IMR-90 (cell line): Measurements from ENCODE around the gene RNF225. TPM values are rescaled to one million over a fixed set of nuclear protein-coding genes. Genes with fewer than 3 reads are reported as not detected.
A peak's percentile ranks its signal among the peaks of the same experiment; 100 is the strongest.

Experiments
- ATAC-seq: fragments of 200-7000 bp; cut with Tn5 transposase; 2 replicates; pipeline ENCODE4 v1.9.1; 2020; ENCODE audit warnings: low read depth, mild to moderate bottlenecking, moderate library complexity
- BruUV-seq: library from RNA; stranded (reverse); fragments of 400-500 nt; replicated peaks from 2 replicates; lab custom pipeline; 2021; lab: Mats Ljungman, UMichigan
- CTCF ChIA-PET: fragments of 300-600 bp; formaldehyde crosslinking; extraction: SDS; loops from one replicate; lab custom pipeline; 2021; ENCODE audit warnings: antibody characterized with exemption; lab: Yijun Ruan, JAX
- POLR2A ChIA-PET: fragments of 300-600 bp; sonication (Branson Sonifier 250); formaldehyde crosslinking; loops from one replicate; lab custom pipeline; 2022; ENCODE audit warnings: antibody characterized with exemption; ENCODE audit not compliant: unreplicated experiment; lab: Charles Lee
- DNase-seq: peaks from one replicate; pipeline ENCODE4 v3.0.0; 2013
- H2AFZ ChIP-seq: replicated peaks from 2 replicates; pipeline ENCODE3; 2013; ENCODE audit warnings: low read length, mild to moderate bottlenecking; ENCODE audit not compliant: poor library complexity
- H2AK5ac ChIP-seq: 2 replicates; pipeline ENCODE4 v1.6.1; 2013; ENCODE audit warnings: low read depth, low read length, inconsistent platforms
- H2AK9ac ChIP-seq: replicated peaks from 2 replicates; pipeline ENCODE3; 2013; ENCODE audit warnings: mild to moderate bottlenecking, low read depth, low read length, moderate library complexity; ENCODE audit not compliant: poor library complexity
- H2BK120ac ChIP-seq: 2 replicates; pipeline ENCODE4 v1.6.1; 2013; ENCODE audit warnings: low read depth, low read length, inconsistent platforms
- H2BK15ac ChIP-seq: 3 replicates; pipeline ENCODE4 v1.6.1; 2013; ENCODE audit warnings: low read depth, low read length, inconsistent platforms
- H2BK20ac ChIP-seq: 2 replicates; pipeline ENCODE4 v1.6.1; 2013; ENCODE audit warnings: low read depth, mild to moderate bottlenecking, inconsistent platforms, low read length, moderate library complexity
- H2BK5ac ChIP-seq: 2 replicates; pipeline ENCODE4 v1.6.1; 2013; ENCODE audit warnings: mild to moderate bottlenecking, low read depth, low read length, inconsistent platforms; ENCODE audit not compliant: poor library complexity, severe bottlenecking
- H3K14ac ChIP-seq: replicated peaks from 2 replicates; pipeline ENCODE4 v1.6.1; 2013; ENCODE audit warnings: low read depth, low read length, inconsistent platforms
- H3K18ac ChIP-seq: 2 replicates; pipeline ENCODE4 v1.6.1; 2013; ENCODE audit warnings: low read depth, low read length, control low read depth
- H3K23ac ChIP-seq: 2 replicates; pipeline ENCODE4 v1.6.1; 2013; ENCODE audit warnings: low read depth, low read length, inconsistent platforms
- H3K27ac ChIP-seq: 2 replicates; pipeline ENCODE4 v1.5.1; 2013; ENCODE audit warnings: mild to moderate bottlenecking, control low read depth, low read length; ENCODE audit not compliant: insufficient read depth
- H3K27me3 ChIP-seq: 2 replicates; pipeline ENCODE4 v1.6.1; 2013; ENCODE audit warnings: low read length; ENCODE audit not compliant: control insufficient read depth, insufficient read depth
- H3K36me3 ChIP-seq: 2 replicates; pipeline ENCODE4 v1.6.1; 2013; ENCODE audit warnings: low read length, mixed read lengths; ENCODE audit not compliant: control insufficient read depth, insufficient read depth
- H3K4ac ChIP-seq: 2 replicates; pipeline ENCODE4 v1.6.1; 2013; ENCODE audit warnings: low read depth, low read length, inconsistent platforms
- H3K4me1 ChIP-seq: 2 replicates; pipeline ENCODE4 v1.6.1; 2013; ENCODE audit warnings: low read length, mixed read lengths; ENCODE audit not compliant: control insufficient read depth, insufficient read depth
- H3K4me2 ChIP-seq: 2 replicates; pipeline ENCODE4 v1.6.1; 2013; ENCODE audit warnings: low read depth, mild to moderate bottlenecking, control low read depth, low read length, moderate library complexity
- H3K4me3 ChIP-seq: 2 replicates; pipeline ENCODE4 v1.5.1; 2013; ENCODE audit warnings: low read depth, mild to moderate bottlenecking, control low read depth, low read length, moderate library complexity; ENCODE audit not compliant: insufficient read depth
- H3K56ac ChIP-seq: 2 replicates; pipeline ENCODE4 v1.6.1; 2013; ENCODE audit warnings: low read length, inconsistent platforms; ENCODE audit not compliant: insufficient read depth; ENCODE audit errors: extremely low read depth
- H3K79me1 ChIP-seq, 2 experiments: 2 replicates each; pipeline ENCODE4 v1.6.1; 2013; ENCODE audit warnings: low read length in 2 of 2, inconsistent platforms in 1 of 2, low read depth in 1 of 2
- H3K9ac ChIP-seq: 2 replicates; pipeline ENCODE4 v1.6.1; 2013; ENCODE audit warnings: low read depth, low read length, control low read depth
- H3K9me1 ChIP-seq: 2 replicates; pipeline ENCODE4 v1.6.1; 2013; ENCODE audit warnings: low read length, inconsistent platforms; ENCODE audit not compliant: insufficient read depth
- H3K9me3 ChIP-seq: 2 replicates; pipeline ENCODE4 v1.6.1; 2013; ENCODE audit warnings: low read length; ENCODE audit not compliant: control insufficient read depth, insufficient read depth
- H4K20me1 ChIP-seq: 2 replicates; pipeline ENCODE4 v1.6.1; 2013; ENCODE audit warnings: low read length, inconsistent platforms; ENCODE audit not compliant: insufficient read depth
- H4K5ac ChIP-seq: 2 replicates; pipeline ENCODE4 v1.6.1; 2013; ENCODE audit warnings: mild to moderate bottlenecking, low read depth, low read length, control low read depth
- H4K8ac ChIP-seq, 2 experiments: 2 replicates each; pipeline ENCODE4 v1.6.1; 2013; ENCODE audit warnings: low read depth in 2 of 2, low read length in 2 of 2, control low read depth in 1 of 2, inconsistent platforms in 1 of 2
- H4K91ac ChIP-seq: 2 replicates; pipeline ENCODE4 v1.6.1; 2013; ENCODE audit warnings: low read depth, low read length, inconsistent platforms; ENCODE audit not compliant: insufficient read depth
- BHLHE40 ChIP-seq: fragments of 150-350 bp; IDR thresholded peaks from 2 replicates; pipeline ENCODE4 v1.6.1; 2016; ENCODE audit warnings: mild to moderate bottlenecking, low read depth, low read length
- CEBPB ChIP-seq: IDR thresholded peaks from 2 replicates; pipeline ENCODE4 v1.6.1; 2012; ENCODE audit warnings: low read depth, low read length, improper control_type of control experiment
- CHD1 ChIP-seq: IDR thresholded peaks from 2 replicates; pipeline ENCODE4 v1.6.1; 2012; ENCODE audit warnings: low read depth, low read length, improper control_type of control experiment
- ELK1 ChIP-seq: fragments of 150-350 bp; IDR thresholded peaks from 2 replicates; pipeline ENCODE4 v1.6.1; 2016; ENCODE audit warnings: low read depth, mild to moderate bottlenecking, low read length, moderate library complexity, borderline replicate concordance
- FOS ChIP-seq: fragments of 150-350 bp; IDR thresholded peaks from 2 replicates; pipeline ENCODE4 v1.6.1; 2016; ENCODE audit warnings: low read depth, low read length
- MAFK ChIP-seq: IDR thresholded peaks from 2 replicates; pipeline ENCODE4 v1.6.1; 2012; ENCODE audit warnings: low read depth, low read length, improper control_type of control experiment
- MAZ ChIP-seq: IDR thresholded peaks from 2 replicates; pipeline ENCODE4 v1.6.1; 2012; ENCODE audit warnings: low read depth, mild to moderate bottlenecking, low read length, improper control_type of control experiment, moderate library complexity, borderline replicate concordance
- NFE2L2 ChIP-seq: fragments of 150-350 bp; IDR thresholded peaks from 2 replicates; pipeline ENCODE4 v1.6.1; 2016; ENCODE audit warnings: low read depth, mild to moderate bottlenecking, low read length
- POLR2A ChIP-seq: IDR thresholded peaks from 2 replicates; pipeline ENCODE4 v1.6.1; 2012; ENCODE audit warnings: mild to moderate bottlenecking, low read depth, low read length
- RAD21 ChIP-seq: IDR thresholded peaks from 2 replicates; pipeline ENCODE4 v1.6.1; 2012; ENCODE audit warnings: low read length, improper control_type of control experiment
- RCOR1 ChIP-seq: IDR thresholded peaks from 2 replicates; pipeline ENCODE4 v1.6.1; 2012; ENCODE audit warnings: mild to moderate bottlenecking, low read length, improper control_type of control experiment; ENCODE audit not compliant: insufficient replicate concordance
- RFX5 ChIP-seq: IDR thresholded peaks from 2 replicates; pipeline ENCODE4 v1.8.0; 2012; ENCODE audit warnings: low read depth, mild to moderate bottlenecking, low read length, moderate library complexity
- SMC3 ChIP-seq: fragments of 150-350 bp; IDR thresholded peaks from 2 replicates; pipeline ENCODE4 v1.6.1; 2016; ENCODE audit warnings: low read depth, mild to moderate bottlenecking, antibody characterized with exemption, low read length, moderate library complexity
- USF2 ChIP-seq: fragments of 150-350 bp; IDR thresholded peaks from 2 replicates; pipeline ENCODE4 v1.6.1; 2017; ENCODE audit warnings: mild to moderate bottlenecking, antibody characterized with exemption, low read length, low read depth
- WGBS, 2 experiments: methylation state at CpG; one replicate each; pipeline versions ENCODE4 v1.1.5 to v1.1.7; 2013; ENCODE audit warnings: missing lambda C conversion rate in 2 of 2; ENCODE audit not compliant: insufficient read length in 1 of 2; ENCODE audit errors: extremely low coverage in 2 of 2; 5-methylcytosine and 5-hydroxymethylcytosine counted together
- dilution Hi-C: fragments of 300-500 bp; cut with HindIII; formaldehyde crosslinking; loops from one replicate; pipeline ENCODE4 v1.14.3; 2018; ENCODE audit warnings: low sequenced_read_pairs; ENCODE audit not compliant: unreplicated experiment
- in situ Hi-C: fragments of 300-500 bp; cut with MboI; formaldehyde crosslinking; loops from 3 replicates; pipeline ENCODE4 v1.14.3; 2019; ENCODE audit warnings: low sequenced_read_pairs, inconsistent platforms, mixed read lengths
- intact Hi-C: fragments of 100-400 bp; cut with micrococcal nuclease; formaldehyde crosslinking; loops from 2 replicates; pipeline ENCODE4 v1.10.0; 2022
- polyA plus RNA-seq, 3 experiments: library from polyadenylated mRNA; depleted of rRNA; stranded (reverse); fragments of >200 nt; gene quantifications; 2 replicates each; pipeline ENCODE4 v1.2.3, GENCODE V29; 2012; ENCODE audit warnings: low replicate concordance in 1 of 3
- total RNA-seq: library from RNA; depleted of rRNA; stranded (reverse); fragments of >200 nt; gene quantifications from 2 replicates; pipeline ENCODE4 v1.2.3, GENCODE V29; 2012
- TF ChIP-seq, protein P1 (sequence below): conservative IDR thresholded peaks from 2 replicates; pipeline ENCODE4 v1.5.1; 2012; ENCODE audit warnings: mild to moderate bottlenecking, low read depth, low read length, improper control_type of control experiment

Gene RNF225
- total and polyA plus RNA-seq, 2 of the 4 experiments (the other 2 are of a cell fraction), result 0.10 TPM; not detected in 1

DNA sequence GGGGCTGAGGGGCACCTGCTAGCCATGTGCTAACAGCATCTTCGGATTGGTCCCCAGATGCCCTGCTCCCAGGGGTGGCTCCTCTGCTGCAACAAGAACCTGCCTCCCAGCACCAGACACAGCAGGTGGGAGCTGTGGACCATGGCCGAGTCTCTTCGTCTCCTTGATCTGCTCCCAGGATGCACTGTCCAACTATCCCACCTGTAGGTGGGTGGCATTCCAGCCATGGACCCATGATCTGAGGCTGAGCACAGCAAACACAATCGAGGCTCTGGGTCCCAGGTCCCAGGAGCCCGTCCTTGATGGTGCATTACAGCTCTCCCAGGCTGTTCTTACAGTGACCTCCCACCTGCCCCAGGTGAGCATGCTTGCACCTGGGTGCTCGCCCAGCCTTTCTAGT lies 16.2 kb upstream of the RNF225 start:
- no peak overlapping the region for H3K9ac ChIP-seq
- no peak overlapping the region for H3K56ac ChIP-seq
- H2AK5ac ChIP-seq, result no peak overlapping the region
- intact Hi-C loops, result no loop called here
- no peak overlapping the region for H2BK15ac ChIP-seq
- in situ Hi-C loops, result no loop called here
- DNase-seq (no peak), ATAC-seq (no peak)
- no peak overlapping the region for H2BK5ac ChIP-seq
- H3K79me1 ChIP-seq, result peaks cover 14 to 27% of the 10 kb centered on the region in 2 experiments; a peak in 3 of 4 replicates
- H4K8ac ChIP-seq, result peak overlapping the region in 1 of 2 experiments; percentile 93; a peak in 1 of 4 replicates
- BruUV-seq, result no TSS peak
- no peaks in the 10 kb centered on the region for H3K9me3 ChIP-seq
- no peak overlapping the region for H3K4me3 ChIP-seq
- dilution Hi-C loops, result no loop called here
- H4K91ac ChIP-seq, result no peak overlapping the region
- H2AFZ ChIP-seq, result no peak overlapping the region
- ChIA-PET POLR2A (no interaction called here), CTCF (no interaction called here)
- no peaks in the 10 kb centered on the region for H3K27me3 ChIP-seq
- WGBS, 2 experiments, result no CpG with 5 or more reads among the region's 6 CpGs
- H2AK9ac ChIP-seq, result peak overlapping the region; percentile 55
- H3K4me1 ChIP-seq, result peaks cover 9% of the 10 kb centered on the region; the same call in 1 of the 2 replicates
- H2BK120ac ChIP-seq, result no peak overlapping the region
- no peak overlapping the region for H4K5ac ChIP-seq
- H3K23ac ChIP-seq, result no peak overlapping the region
- H3K9me1 ChIP-seq, result peaks cover 16% of the 10 kb centered on the region
- H3K14ac ChIP-seq, result no peak overlapping the region
- no peaks in the 10 kb centered on the region for H4K20me1 ChIP-seq
- H3K4ac ChIP-seq, result no peak overlapping the region
- H3K18ac ChIP-seq, result no peak overlapping the region
- H2BK20ac ChIP-seq, result no peak overlapping the region
- H3K27ac ChIP-seq, result no peak overlapping the region
- TF ChIP-seq CHD1, result no peak
- TF ChIP-seq, protein P1, sequence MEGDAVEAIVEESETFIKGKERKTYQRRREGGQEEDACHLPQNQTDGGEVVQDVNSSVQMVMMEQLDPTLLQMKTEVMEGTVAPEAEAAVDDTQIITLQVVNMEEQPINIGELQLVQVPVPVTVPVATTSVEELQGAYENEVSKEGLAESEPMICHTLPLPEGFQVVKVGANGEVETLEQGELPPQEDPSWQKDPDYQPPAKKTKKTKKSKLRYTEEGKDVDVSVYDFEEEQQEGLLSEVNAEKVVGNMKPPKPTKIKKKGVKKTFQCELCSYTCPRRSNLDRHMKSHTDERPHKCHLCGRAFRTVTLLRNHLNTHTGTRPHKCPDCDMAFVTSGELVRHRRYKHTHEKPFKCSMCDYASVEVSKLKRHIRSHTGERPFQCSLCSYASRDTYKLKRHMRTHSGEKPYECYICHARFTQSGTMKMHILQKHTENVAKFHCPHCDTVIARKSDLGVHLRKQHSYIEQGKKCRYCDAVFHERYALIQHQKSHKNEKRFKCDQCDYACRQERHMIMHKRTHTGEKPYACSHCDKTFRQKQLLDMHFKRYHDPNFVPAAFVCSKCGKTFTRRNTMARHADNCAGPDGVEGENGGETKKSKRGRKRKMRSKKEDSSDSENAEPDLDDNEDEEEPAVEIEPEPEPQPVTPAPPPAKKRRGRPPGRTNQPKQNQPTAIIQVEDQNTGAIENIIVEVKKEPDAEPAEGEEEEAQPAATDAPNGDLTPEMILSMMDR, result no peak
- no peak for TF ChIP-seq RAD21
- no peak for TF ChIP-seq USF2
- TF ChIP-seq SMC3, result no peak
- TF ChIP-seq RFX5, result no peak
- no peak for TF ChIP-seq ELK1
- TF ChIP-seq CEBPB, result no peak
- TF ChIP-seq MAZ, result no peak
- TF ChIP-seq NFE2L2, result no peak
- TF ChIP-seq FOS, result no peak
- no peak for TF ChIP-seq POLR2A
- no peak for TF ChIP-seq MAFK
- TF ChIP-seq BHLHE40, result no peak
- no peak for TF ChIP-seq RCOR1
- H3K36me3 ChIP-seq, result no peaks in the 10 kb centered on the region
- H3K4me2 ChIP-seq, result no peak overlapping the region; the same call in 1 of the 2 replicates
